CD4-positive, alpha-beta T cell treated with Interleukin-15 for 1 hour (primary cell): Measurements from ENCODE around the gene DMTF1.
"Not testable (repeated sequence)": the region's sequence is repeated elsewhere in the genome, so short reads cannot be mapped to it uniquely, and the experiment has no call there.

Experiments
- DNase-seq: peaks from one replicate; pipeline ENCODE4 v3.0.0-alpha.2; 2020

DMTF1 gene

DNA sequence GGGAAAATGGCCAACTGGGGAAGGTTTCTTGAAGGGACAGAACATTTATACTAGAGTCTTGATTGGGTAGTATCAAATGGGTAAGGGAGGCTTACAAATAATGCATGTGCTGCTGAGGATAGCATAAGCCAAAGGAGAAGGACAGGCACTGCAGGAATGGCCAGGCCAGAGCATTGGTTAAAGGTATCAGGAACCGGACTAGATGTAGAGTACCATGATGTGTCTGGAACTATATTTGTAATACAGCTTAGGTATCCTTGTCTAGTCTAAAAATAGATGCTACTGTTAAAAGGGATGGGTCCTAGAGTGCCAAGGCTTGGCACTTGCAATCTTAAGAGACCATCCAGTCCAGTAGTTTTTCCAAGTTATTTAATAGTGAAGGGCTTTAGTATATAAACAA lies 47.0 kb downstream of the DMTF1 start:
- no peak for DNase-seq

DNA sequence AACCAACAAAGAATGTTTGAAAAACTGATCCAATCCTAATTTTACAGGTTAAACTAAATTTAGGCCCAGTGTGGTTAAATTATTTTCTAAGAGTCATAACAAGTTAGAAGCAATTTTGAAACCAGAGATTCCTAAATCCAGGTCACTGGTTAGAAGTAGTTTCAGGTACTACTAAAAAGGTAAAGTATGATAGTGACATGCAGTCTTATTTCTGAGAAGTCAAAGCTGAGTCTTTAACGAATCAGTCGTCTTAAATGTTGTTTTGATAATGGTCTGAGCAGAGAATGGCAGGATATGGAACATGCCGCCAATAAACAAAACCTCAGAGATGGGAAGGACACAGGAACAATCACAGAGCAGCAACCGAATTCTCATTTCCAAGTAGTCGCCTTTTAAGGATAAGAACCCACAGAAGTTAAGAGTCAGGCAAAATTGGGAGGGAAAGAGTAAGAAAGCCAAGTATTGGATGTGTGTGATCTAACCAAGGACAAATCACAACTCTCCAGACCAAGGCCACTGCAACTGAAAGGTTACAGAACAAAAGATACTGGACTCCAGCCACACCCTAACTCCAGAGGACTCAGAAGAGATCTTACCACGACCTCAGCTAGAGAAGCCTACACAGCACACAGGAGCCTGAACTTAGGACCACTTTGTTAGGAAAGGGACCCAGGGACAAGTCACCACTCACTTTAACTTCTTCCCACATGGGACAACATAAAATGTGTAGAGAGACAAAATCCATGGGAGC lies 47.6 kb downstream of the DMTF1 start:
- no peak for DNase-seq

DNA sequence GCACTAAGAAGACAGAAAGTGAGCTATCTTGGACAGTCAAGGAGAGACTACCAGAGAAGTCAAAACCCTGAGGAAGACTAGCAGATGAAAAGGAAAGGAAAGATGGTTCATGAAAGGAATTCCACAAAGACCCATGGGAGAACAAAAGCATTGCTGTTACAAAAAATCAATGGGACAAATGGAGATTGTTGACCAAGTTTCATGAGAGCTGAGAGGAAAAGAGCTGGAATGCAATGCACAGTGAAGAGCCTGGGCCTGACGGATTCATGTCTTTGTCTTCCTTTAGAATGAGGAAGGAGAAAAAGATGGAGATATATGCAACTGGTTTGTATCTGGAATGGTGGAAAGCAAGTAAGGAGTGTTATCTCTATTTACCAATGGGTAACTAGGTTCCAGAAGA lies 50.0 kb downstream of the DMTF1 start:
- no peak for DNase-seq

DNA sequence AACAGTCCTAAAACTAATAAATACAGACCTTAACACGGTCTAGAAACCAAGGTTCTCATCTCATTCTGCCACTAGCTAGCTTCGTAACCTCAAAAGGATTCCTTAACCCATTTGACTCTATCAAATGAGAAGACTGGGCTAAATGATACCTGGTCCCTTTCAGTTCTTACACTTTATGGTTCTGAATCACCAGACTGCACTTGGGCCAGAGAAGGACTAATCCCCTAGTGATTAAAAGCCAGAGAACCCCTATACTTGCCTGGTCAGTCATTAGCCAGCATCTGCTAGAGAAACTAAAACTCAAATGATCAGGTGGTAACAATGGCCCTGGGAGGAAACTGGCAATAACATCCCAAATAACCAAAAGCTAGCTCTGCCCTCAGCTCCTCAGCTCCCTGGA lies 50.5 kb downstream of the DMTF1 start:
- DNase-seq, result no peak

GRCh38 chr7:87203929-87204328 lies 51.7 kb downstream of the DMTF1 start:
- not testable (repeated sequence) for DNase-seq

- no peak for DNase-seq
Measured at GRCh38 chr7:87204933-87205332, 52.7 kb downstream of the DMTF1 start.

GRCh38 chr7:87205701-87206100 lies 53.4 kb downstream of the DMTF1 start:
- not testable (repeated sequence) for DNase-seq

DNA sequence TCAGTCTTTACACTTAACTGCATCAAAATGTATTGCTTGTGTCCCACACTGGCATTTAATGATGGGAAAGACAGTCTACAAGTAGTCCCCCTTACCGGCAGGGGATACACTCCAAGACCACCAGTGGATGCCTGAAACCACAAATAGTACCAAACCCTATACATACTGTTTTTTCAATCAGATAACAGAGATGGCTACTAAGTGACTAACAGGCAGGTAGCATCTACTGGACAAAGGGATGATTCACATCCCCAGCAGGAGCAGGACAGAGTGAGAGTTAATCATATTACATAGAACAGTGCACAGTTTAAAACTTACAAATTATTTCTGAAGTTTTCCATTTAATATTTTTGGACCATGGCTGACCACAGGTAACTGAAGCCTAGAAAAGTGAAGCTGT lies 54.1 kb downstream of the DMTF1 start:
- DNase-seq, result no peak

- no peak for DNase-seq
Measured at GRCh38 chr7:87209295-87209924, 57.2 kb downstream of the DMTF1 start.

GRCh38 chr7:87210506-87210905 lies 58.3 kb downstream of the DMTF1 start:
- no peak for DNase-seq

DNA sequence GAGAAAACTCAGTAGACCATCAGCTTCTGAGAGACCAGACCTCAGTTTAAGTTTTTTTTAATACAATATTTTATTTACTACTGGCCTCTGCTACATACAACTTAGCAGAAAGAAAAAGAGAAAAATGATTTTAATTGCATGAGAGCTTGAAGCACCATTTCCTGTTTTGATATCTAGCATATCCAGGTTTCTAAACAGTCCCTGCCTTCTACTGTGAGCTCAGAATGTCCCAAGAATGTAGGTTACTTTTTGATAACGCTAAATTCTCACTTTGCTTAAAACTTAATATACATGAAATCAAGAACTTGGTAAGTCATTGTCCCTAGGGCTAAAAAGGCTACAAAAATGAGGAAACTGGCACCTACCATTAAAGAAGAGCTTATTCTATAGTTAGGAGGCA lies 60.2 kb downstream of the DMTF1 start:
- DNase-seq, result no peak

DNA sequence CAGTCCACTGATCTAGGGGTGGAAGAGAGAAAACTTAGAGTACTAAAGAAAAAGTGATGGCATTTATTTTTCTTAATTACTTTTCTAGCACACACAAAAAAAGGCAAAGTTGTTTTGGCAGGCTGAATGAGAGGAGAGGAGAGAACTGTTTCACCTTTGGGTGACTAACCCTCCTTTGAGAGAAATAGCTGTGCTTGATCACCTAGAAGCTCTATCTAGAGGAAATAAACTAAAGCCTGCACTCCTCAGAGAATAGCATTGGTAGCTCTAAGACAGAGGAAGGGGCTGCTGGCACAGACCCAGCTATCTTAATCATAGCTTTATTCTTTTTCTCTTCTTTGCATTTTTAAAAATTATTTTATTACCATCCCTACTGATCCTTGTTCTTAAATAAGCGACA lies 61.0 kb downstream of the DMTF1 start:
- DNase-seq, result no peak

DNA sequence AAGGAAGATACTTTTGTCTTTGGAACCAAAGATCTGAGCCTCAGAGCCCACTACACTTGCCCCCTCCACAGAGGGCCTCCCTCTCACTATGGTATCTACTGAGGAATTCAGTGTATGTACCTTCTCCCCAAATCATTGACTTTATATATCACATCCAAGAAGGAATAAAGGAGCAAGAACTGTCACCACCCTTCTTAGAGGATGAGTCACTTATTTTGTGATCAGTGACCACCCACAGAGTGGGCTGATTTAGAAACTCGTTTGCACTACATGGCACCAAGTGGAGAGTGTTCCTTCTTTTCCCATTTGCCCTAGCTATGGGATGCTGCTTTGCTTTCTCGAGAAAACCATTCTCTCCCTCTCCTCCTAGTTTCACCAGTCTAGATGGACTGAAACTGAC lies 61.6 kb downstream of the DMTF1 start:
- DNase-seq, result no peak

DNA sequence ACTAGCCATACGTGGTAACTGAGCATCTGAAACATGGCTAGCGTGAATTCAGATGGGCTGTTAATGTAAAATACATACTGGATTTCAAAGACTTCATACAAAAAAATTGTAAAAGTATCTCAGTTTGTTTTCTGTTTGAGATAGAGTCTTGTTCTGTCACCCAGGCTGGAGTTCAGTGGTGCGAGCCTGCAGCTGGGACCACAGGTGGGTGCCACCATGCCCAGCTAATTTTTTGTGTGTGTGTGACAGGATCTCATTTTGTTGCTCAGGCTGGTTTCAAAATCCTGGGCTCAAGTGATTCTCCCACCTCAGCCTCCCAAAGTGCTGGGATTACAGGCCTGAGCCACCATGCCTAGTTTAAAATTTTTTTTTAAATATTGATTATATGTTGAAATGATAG lies 62.8 kb downstream of the DMTF1 start:
- DNase-seq, result peak; percentile 32

DNA sequence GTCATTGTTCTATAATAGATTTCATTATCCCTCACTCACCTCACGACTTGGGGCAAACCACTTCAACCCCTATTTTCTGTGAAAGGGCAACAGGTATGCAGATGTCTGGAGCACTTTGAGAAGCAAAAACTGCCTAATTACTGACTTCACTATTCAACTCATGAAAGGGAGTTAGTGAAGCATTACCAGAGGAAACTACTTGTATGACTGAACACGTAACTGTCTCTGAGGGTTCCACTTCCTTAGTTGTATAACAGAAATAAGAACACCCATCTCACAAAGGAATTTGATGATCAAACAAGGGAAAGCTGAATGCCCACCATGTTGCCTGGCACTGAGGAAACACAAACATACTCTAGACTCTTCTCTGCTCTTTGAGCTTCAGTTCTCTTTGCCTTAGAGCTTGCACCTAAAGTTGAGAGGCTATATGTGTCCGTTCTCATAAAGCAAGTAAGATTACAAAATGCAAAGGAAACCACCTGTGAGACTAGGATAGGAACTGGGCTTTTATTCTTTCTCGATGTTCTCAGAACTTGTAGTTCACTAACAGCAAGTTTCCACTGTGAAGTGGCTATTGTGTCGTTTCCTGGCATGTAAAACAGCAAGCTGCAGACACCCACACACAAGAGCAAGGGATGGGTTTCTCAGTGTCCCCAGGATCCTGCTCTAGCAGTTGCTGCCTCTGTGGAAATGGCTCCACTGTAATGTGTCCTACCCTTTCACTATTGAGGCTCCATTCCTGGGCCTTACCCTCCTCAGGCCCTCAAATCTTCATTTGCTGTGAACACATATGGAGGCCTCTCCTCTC lies 64.7 kb downstream of the DMTF1 start:
- peak; percentile 66 for DNase-seq

DNA sequence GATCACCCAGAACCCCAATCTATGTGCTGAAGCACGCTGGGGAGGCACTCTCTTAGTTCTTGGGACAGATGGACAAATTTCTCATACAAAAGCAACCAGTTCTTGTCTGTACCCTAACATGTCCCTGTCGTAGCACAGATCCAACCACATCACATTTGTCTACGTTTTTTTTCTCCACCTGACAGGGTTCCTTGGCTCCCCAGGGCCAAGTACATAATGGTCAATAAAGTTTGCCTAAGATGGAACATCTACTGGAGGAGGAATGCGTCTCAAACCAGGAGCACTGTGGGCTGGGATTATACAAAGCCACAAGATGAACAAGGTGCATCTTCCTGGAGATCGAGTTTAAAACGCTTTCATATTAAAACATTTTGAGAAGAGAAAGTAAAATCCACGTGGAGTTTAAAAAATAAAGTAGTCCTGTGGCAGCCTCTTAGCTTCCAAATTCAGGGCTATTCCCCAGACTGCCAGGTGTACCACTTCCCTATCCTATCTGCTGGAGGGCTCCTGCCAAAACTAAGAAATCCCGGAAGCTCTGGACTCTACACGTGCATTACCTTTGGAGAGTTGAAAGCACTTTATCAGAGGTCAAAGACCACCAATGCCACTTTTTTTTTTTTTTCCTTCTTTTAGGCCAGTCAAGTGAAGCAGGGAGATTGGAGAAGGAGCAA lies 65.9 kb downstream of the DMTF1 start:
- DNase-seq, result no peak

DNA sequence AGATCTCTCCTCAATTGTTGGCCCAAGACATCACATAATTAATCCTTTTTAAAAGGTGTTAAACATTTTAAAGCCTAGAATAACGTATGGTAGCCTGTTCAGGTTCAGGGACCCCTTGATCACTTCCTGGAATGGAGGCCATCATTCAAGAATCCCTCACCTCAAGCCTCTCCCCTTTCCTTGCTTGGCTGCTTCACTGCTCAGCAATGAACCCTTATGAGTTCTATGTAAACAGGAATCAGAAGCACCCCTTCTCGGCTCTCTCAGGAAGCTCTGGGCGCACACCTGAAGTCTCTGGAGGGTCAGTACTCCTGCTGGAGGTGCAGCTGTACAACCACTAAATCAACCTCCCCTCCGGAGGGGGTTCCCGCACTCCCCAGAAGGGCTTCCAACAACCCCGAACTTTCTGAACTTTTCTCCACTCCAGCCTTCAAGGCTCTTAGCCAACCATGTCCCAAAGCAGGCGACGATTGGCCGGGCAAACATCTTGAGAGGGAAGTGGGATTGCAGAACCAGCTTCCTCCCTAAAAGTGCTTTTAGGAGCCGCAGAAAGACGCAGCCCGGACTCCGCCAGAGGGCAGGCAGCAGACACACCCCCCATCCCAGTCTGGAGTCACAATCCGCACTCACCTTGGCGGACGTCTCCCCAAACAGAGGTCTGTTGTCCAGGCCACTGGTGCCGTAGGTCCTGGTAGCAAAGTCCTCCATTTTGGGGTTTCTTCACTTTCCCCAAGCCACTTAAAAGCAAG lies 66.7 kb downstream of the DMTF1 start:
- peak; percentile 62 for DNase-seq

GRCh38 chr7:87219545-87220025 lies 67.3 kb downstream of the DMTF1 start, which contains the start of gene TMEM243:
TSS of gene TMEM243 (minus strand) at chr7:87219732. CDS start at chr7:87219503, 229 bp downstream.
- DNase-seq, result peak; percentile 89

DNA sequence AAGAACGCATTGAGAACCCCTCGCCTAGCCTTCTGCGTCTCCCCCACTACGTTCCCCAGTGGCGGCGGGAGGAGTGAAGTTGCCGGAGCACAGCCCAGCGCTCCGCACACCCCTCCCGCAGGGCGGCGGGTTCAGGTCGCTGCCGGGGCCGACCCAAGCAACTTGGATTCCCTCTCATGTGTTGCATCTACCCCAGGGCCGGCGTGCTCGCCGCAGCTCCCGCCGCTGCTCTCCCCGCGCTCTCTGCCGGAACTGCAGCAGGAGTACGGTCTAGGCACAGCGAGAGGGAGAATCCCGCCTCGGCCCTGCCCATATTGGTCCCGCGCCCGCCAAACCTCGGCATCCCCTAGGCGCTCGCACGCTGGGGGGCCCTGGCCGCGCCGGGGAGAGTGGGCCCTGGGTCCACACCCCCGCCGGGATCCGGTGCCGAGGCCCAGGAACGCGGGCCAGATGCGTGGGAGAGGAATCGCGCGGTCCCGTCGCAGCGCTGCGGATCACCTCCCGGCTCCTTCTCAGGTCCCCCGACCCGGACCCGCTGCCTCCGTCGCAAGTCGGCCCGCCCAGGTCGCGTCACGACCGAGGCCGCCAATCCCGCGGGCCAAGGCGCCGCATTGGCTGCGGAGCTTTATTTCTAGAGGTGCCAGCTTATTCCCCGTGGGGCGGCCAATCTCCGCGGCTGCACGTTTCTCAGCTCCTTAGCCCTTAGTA lies 67.9 kb downstream of the DMTF1 start:
- peak; percentile 83 for DNase-seq

GRCh38 chr7:87220734-87221215 lies 68.5 kb downstream of the DMTF1 start:
- no peak for DNase-seq

DNA sequence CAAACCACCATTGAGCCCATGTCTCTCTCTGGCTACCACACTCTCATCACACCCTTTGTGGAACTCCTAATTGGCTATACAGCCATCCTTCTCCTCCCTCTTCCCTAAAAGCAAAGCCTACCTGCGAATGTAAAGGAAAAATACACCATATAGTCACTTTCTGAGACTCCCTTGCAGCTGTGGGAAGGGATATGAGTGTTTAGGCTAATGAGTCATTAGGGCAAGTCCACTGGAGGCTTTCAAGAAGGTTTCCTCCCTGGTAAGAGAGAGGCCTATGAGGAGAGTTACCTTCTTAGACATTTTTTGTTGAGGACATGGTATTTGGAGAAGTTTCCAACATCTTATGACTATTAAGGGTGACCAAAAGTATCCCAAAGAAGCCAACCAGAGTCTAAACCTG lies 71.4 kb downstream of the DMTF1 start:
- no peak for DNase-seq
